ENCODE results near the gene PLA2G5.

DNA sequence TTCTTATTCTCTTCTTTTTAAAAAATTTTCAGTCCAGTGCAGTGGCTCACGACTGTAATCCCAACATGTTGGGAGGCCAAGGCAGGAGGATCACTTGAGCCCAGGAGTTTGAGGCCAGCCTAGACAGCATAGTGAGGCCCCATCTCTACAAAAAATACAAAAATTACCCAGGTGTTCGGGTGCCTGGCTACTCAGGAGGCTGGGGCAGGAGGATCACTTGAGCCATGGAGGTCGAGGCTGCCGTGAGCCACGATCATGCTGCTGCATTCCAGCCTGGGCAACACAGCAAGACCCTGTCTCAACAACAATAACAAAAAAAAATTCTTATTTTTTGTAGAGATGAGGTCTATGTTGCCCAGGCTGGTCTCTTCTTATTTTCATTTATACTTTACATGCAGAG, 41.5 kb downstream of the PLA2G5 start:
- TF ChIP-seq, protein P1, sequence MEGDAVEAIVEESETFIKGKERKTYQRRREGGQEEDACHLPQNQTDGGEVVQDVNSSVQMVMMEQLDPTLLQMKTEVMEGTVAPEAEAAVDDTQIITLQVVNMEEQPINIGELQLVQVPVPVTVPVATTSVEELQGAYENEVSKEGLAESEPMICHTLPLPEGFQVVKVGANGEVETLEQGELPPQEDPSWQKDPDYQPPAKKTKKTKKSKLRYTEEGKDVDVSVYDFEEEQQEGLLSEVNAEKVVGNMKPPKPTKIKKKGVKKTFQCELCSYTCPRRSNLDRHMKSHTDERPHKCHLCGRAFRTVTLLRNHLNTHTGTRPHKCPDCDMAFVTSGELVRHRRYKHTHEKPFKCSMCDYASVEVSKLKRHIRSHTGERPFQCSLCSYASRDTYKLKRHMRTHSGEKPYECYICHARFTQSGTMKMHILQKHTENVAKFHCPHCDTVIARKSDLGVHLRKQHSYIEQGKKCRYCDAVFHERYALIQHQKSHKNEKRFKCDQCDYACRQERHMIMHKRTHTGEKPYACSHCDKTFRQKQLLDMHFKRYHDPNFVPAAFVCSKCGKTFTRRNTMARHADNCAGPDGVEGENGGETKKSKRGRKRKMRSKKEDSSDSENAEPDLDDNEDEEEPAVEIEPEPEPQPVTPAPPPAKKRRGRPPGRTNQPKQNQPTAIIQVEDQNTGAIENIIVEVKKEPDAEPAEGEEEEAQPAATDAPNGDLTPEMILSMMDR (IDR thresholded peaks at IDR 0.05): no peak
- TF ChIP-seq POLR2A (IDR thresholded peaks at IDR 0.05) (no peak), EP300 (IDR thresholded peaks at IDR 0.05) (no peak)
